GM04504 (cell line): ENCODE measurements around the gene ARSB.
"Not testable (repeated sequence)": the region's sequence is repeated elsewhere in the genome, so short reads cannot be mapped to it uniquely, and the experiment has no call there.

Experiments
- DNase-seq: peaks from one replicate; pipeline ENCODE4 v3.0.0-alpha.2; 2012; ENCODE audit warnings: low read depth

The ARSB gene

DNA sequence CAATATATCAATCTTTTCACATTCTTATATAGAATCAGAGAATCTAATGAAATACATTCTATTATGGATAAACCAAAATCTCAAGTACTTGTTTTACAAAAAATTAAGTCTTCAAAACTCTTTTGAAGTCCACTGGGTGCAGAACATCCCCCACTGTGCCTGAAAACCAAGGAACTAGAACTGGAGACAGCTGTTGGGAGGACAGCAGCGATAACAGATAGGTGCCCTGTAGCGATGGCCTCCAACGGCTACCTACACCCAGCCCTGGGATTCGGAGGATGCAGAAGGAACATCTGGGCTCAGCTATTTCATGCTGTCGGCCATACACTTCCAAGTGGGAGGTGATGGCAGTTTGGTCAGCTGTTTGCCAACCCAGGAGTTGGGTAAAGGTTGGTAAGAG, 207.2 kb downstream of the ARSB start:
- DNase-seq: no peak

DNA sequence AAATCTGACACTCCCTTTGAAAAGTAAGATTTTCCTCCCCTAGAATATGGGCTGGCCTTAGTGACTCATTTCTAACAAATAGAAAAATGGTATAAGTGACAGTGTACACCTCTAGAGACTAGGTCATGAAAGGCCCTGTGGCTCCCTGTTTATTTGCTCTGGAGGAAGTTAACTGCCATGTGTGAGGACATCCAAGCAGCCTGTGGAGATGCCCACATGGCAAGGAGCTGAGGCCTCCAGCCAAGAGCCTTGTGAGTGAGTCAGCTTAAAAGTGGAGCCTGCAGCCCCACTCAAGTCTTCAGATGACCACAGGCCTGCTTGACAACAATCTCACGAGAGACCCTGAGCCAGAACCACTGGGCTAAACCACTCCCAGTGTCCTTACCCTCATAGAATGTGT, 208.5 kb downstream of the ARSB start:
- no peak for DNase-seq

DNA sequence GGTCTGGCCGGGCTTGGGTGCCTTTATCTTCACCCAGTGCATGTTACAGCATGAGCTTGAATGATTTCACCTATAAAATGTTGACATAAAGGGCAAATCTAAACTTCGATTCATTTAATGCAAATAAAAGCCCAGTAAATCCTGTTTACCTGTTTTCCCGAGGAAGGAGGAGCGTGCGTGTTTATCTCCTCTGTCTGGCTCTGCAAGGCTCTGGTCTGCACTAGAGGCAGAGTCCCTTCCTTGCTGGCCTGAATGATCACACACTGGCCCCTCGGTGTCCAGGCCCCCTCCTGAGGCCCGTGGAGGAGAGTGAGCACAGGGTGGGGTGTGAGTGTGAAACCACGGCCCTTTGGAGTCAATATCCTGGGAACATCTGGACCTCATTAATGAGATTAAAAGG, 211.5 kb downstream of the ARSB start:
- DNase-seq: no peak

DNA sequence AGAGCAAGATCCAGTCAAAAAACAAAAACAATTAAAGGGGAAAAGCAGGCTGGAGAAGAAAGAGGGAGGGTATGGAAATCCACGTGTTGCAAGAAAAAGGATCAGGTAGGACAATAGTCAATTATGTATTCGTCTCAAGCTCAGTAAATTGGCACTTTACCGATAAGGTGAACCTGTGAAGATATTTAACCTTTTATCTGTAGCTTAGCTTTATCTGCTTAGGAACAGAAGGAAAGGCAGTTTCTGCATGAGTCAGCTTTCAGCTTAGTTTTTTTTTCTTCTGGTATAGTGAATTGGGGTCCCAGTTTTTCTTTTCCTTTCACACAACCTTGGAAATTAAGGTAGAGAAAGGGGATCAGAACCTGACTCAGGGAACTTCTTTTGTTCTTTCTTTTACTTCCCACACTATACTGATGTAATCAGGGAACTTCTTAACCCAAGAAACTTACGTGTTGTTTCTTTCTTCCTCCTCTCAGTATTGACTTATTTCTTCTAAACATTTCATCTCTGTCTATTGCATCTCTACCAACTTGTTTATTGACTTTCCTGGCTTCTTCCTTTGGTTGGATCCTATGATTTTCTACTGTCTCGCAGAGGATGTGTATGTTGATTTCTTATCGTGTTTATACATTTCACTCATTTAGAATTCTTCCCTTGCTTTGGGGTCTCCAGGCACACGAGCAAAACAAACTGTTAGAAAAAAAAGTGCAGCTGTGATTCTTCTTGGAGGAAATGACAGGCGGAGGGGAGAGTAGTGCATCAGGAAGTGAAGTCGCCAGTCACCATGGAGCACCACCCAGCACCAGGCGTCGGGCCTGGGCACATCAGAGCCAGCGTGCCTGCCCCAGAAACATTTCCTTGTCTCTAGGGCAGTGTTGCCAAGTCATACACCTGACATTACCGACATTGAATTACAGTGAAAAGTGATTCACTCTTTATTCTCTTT, 213.6 kb downstream of the ARSB start:
- no peak for DNase-seq

DNA sequence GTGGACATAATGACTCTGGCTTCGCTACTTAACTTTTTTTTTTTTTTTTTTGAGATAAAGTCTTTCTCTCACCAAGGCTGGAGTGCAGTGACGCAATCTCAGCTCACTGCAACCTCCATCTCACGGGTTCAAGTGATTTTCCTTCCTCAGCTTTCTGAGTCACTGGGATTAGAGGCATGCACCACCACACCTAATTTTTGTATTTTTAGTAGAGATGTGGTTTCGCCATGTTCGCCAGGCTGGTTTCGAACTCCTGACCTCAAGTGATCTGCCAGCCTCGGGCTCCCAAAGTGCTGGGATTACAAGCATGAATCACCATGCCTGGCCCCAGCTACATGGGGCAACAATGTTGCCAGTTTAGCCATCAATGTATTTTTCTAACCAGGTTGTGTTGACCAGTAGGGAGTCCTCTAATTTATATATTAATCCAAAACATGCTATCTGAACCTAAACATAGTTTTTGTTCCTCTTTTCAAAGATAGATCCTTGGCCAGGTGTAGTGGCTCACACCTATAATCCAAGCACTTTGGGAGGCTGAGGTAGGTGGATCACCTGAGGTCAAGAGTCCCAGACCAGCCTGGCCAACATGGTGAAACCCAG, 216.2 kb downstream of the ARSB start:
- no peak for DNase-seq

DNA sequence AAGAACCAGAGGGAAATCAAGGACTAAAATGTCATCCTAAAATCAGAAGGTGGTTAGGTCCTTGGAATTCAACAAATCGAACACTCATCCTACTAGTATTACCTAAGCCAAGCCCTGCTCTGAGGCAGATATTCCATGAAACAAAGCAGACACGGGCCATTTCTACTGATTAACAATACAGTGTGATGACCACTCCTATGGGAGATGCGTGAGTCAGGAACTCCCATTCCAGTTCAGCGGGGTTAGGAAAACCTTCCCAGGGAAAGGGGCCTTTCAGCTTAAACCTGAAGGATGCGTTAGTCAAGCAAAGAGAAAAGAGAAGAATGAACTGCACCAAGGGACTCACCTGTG, 218.7 kb downstream of the ARSB start:
- no peak for DNase-seq

DNA sequence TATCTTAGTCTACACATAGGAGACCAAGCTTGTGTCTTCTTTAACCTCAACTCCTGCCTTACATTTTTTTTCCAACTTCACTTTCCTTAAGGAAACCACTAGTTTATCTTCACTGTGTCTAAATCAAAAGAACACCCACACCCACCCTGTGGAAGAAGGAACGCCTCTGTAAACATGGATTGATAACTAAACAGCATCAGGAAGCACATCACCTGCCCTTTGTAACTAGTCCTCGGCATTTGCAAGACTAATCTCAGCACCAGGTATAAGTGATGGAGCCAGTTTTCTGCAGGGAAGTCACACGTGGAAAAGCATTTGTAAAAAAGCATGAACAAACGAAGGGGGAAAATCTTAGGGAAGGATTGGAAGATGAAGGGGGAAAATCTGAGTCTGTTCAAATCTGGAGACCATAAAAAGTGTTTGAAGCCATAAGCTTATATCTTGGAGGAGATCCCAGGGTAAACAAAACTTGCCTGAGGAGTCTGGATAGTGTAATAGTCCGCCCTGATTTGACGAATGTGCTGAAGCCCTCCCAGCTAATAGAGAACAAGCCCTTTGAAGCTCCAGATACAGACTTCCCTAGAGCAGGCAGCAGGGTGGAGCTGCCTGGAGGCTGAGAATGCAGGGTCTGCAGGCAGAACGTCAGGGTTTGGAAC, 219.2 kb downstream of the ARSB start:
- no peak for DNase-seq

DNA sequence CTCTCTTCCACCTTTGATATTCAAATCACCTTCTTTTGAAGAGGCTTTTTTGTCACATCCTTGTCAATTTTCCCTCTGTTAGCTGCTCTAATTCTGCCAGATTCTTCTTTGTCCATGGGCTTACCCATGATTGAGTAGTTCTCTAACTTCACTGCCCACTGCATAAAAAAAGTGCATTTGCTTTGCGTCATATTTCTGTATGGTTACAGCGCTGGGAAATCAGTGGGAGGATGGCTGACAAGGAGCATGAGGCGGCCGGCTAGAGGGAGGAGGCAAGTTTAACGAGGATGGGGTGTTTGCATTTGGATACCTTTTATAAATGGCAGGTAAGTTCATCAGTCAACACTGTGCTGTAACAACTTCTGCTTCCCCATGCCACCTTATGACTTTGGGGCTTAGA, 220.0 kb downstream of the ARSB start:
- DNase-seq: no peak

DNA sequence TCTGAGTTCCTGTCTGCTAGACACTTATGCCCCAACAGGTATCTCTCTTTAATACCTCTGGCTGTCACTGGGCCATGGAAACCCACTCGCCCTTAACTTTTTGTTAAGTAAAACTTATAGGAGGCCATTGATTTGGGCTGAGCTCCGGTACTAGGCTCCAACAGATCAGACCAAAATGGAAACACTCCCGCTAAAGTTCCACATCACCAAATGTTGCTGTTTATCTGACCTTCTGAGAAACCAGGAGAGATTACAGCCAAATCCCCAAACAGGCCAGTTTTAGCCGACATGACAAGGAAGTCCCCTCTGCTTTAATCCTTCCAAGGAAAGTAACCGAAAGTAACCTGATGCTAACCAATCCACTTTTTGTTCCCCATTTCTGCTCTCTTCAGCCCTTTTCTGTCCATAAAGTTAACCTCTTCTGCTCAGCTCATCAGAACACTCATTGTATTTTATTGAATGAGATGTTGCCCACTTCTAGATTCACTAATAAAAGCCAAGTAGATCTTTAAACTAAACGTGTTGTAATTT, 221.4 kb downstream of the ARSB start:
- DNase-seq: no peak

DNA sequence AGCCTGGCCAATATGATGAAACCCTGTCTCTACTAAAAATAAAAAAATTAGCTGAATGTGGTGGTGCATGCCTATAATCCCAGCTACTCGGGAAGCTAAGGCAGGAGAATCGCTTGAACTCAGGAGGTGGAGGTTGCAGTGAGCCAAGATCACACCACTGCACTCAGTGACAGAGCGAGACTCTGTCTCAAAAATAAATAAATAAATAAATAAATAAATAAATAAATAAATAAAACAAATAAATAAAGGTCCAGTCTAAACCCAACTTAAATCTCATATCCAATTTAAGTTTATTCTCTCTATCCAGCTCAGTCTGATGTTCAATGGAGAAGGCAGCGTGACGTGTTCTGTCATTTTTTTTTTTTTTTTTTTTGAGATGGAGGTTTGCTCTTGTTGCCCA, 222.4 kb downstream of the ARSB start:
- DNase-seq: not testable (repeated sequence)

DNA sequence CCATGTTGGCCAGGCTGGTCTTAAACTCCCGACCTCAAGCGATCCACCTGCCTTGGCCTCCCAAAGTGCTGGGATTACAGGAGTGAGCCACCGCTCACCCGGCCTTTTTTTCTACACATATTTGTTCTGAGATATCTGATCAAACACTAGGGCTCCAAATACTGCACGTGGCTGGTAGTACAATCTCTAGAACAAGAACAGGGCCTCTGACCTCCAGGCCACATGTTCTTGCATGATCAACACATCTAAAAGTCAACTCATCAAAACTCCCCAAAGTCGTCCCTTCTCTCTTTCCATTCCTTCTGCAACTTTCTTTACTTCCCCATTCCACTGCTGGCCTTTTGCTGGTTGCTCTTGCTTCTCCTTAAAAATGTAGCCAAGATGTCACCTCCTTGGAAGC, 223.3 kb downstream of the ARSB start:
- no peak for DNase-seq

DNA sequence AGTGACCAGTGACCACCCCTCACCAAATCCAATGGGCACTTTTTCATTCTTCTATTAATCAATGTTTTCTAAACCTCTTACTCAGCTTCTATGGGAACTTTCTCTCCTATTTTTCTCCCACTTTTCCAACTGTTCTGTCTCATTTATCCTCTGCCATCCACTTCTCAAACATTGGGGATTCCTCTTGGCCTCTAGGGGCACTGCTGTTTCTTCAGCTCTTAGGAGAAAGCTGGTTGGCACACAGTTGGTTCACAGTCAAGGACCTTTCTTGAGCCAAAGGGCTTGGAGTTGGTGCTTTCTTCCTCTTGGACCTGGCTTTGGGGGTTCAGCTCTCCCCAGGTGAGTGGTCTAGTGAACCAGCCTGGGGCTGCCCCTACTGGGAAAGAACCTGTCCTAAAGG, 224.3 kb downstream of the ARSB start:
- no peak for DNase-seq

DNA sequence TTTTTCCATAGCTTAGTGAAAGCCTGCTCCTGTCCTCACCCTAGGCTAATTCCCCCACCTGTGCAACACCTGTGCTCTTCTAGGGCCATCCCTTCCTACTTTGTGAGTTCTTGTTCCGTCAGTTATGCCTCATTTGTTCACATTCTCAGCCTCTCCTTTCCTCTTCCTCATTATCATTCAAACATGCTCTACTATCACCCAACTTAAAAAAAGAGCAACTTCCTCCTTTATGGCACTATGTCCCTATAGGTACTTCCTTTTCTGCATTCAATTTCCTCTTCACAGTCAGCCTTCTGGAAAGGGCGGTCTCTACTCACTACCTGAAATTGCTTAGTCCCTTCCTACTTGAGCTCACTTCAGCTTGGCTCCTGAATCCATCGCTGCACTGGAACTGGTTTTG, 224.7 kb downstream of the ARSB start:
- no peak for DNase-seq

DNA sequence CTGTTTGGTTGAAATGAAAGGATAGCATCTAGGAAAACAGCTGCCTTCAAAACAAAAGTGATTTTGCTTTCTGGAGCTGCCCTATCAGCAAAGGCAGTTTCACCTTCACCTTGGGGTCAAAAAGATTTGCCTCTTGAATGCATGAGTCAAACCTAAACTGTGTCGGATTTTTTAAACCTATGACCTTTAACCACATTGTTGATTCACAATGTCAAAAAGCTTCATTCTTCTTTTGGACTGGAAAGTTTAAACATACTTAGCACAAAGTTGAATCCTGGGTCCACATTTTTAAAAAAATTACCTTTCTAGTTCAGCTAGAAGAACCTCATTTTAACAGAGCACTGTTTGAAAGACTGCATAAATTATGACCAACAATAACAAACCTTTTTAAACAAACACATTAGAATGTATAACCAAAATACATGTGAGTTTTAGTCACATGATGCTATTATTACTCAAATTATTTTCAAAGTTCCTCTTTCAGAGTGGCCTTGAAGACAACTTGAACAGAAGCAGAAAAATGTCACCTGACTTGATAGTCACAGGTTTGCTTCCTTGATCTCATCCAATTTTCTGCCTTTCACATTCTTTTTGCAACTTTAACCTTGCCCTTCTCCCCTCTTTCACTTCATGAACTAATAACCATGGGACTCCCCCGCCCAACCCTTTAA, 226.8 kb downstream of the ARSB start:
- no peak for DNase-seq

DNA sequence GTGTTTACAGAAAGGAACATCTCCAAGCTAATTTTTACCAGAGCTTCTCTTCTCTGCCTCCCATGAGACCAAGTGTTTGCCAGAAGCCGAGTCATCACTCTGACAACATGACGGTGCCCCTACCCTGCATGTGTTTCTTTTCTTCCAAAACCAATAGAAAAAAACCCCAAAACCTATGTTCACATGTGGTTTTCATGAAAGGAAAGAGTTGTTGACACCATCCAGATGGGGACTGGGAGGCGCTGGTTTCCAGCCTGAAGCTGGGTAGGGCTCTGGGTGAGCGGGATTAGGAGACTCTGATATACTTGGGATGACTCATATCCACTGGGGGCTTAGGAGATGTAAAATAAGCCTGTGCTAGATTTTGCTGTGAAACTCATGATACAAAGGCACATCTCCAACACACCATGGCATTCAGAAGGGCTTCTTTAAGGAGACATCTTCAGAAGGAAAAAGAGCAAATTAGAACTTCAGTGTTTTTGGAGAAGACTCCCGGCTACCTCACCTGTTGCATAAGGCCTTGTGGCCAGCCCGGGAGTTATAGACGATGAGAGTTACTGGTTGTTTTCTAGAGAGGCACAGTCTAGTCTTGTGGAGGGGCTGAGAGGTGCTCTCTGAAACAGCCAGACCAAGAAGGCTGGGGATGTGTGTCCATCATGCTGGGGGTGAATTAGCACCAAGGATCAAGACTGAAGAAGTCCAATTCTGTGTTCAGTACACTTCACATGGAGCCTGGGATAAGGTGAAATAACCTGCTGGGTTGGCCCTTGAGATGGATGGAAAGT, 227.6 kb downstream of the ARSB start:
- peak; percentile 68 for DNase-seq

DNA sequence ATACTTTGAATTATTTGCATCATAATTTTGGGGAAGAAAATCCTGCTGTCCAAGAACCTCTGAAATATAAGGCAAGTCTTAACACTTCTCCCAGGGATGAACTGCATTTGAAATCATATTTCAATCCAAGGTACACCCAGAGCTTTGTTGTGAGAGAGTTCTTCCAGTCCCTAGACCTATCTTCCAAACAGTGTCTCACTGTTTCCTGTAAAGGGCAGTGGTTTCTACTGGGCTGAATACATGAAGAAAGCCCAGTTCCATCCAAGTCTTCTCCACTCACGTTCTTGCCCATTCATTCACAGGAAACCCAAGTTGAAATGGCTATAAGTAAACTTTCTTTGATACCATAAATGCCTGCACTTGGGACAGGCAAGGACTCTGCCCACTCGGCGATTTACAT, 228.3 kb downstream of the ARSB start:
- DNase-seq: no peak

DNA sequence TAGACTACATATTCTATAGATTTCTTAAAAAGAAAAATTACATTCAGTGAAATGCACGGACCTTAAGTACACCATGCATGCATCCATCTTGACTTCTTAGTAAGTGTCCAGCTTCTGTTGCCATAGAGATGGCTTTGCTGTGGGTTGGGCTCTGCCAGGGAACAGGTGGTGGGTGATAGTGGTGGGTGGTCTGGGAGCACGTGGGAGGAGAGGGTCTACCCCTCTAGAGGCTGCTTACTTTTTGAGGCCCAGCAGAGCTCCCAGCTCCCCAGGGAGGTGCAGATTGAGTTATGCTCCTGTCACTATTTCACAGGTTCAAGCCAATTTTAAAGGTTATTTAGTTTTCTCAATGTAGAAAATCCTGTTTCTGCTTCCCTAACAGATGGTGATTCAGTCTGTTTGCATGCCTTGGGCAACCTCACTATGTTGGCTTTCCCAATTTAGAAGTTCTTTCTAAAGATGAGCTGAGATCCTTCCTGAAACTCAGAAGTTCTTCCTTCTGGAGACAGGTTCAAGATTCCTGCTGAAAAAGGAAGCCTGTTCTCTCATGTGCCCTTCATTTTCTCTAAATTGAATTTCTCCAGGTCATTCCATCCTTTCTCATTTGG, 229.2 kb downstream of the ARSB start:
- DNase-seq: no peak

DNA sequence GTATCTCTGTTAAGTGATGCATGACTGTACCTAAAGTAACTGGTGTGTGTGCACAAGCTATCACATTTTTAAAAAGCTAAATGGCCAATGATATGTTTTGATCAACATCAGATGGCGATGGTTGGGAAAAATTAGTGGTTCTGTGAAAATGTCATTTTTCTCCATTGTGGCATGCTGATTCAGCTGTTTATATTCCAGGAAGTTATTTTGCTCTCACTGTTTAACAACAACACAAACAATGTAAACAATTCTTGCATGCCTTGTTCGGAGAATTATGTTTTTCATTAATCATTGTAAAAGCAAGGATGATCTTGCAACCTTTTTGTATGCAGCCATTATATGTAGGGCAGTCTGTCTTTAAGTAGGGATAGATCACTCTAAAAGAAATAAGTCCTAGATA, 230.5 kb downstream of the ARSB start:
- no peak for DNase-seq

DNA sequence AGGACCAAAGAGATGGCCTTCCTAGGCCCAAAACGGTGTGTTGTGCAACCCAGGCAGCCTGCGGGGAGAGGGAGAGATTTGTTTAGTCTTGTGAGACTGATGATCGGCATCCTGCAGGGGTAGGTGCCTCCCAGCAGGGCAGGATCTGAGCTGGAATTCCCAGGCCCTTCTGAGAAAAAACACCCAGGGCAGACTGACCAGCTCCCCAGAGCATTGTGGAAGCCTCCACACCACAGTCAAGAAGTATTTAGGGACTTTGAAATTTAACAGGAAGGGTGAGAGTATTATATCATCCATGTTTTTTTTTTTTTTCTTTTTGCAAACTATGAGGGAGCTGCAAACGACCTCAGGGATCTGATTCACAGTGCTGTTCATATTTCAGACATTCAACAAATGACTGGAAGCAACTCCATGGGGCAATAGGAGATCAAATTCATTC, 232.0 kb downstream of the ARSB start:
- peak; percentile 34 for DNase-seq

DNA sequence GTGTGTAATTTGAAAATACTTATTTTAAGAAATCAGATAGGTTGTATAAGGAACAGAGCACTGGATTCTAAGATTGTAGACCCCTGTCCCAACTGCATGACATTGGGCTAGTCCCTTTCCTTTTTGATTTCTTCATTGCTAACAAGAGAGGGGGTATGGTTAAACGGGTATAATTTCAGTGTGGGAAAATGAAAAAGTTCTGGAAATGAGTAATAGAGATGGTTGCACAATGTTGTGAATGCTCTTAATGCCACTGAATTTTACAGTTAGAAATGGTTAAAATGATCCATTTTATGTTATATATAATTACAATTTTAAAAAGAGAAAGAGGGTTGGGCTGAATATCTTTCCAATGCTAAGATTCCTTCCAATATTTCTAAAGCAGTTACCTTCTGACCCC, 233.2 kb downstream of the ARSB start:
- no peak for DNase-seq

DNA sequence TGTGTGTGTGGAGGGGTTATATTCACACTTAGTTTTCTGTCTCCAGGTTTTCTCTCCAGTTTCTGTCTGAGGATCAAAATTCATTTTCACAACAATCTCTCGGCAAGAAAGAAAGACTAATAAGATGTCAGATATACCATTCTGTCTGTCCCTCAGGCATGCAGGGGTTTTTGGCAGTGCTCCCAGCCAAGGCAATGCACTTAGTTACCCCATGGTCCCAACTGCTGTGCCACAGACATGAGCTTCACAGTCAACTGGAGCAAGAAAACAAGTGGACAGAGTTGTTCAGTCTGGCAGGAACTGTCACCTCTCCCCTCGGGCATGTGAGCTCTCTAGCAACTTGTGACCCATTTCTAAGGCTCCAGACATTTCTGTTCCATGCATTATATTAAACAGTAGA, 234.8 kb downstream of the ARSB start:
- no peak for DNase-seq
